ENCODE data around the gene SSBP3. TPM values are rescaled to one million over a fixed set of nuclear protein-coding genes. Genes with fewer than 3 reads are reported as not detected.
A peak's percentile ranks its signal among the peaks of the same experiment; 100 is the strongest.

Gene SSBP3
- total and polyA plus RNA-seq, 2 experiments from 2014 or later = 47.4 to 68.6 TPM

- H3K9me3 Mint-ChIP-seq = no peaks in the 10 kb centered on the region
- Histone ChIP-seq H3K4me2 (0 out of 2 replicates have a peak overlapping the region, but pooled peaks have one; percentile 38), H3K4me3 (no peak overlapping the region), H3K36me3 (ENCODE audit: insufficient read depth) (no peaks in the 10 kb centered on the region), H4K20me1 (replicated peaks; ENCODE audit: insufficient read depth) (0 out of 2 replicates have a peak, but pooled peaks cover 11% of the 10 kb centered on the region), H3K27ac (ENCODE audit: low read depth) (peak overlapping the region; percentile 94), H3K27me3 (ENCODE audit: insufficient read depth) (no peaks in the 10 kb centered on the region), H3K9me2 (ENCODE audit: insufficient read depth) (no peaks in the 10 kb centered on the region), H3F3A (replicated peaks; ENCODE audit: low read depth) (peaks cover 10% of the 10 kb centered on the region; the same call in 1 of the 2 replicates), H2AFZ (no peak overlapping the region), H3K4me1 (ENCODE audit: insufficient read depth) (peaks cover 73% of the 10 kb centered on the region), H3K79me2 (replicated peaks; ENCODE audit: insufficient read depth) (peaks cover 85% of the 10 kb centered on the region)
- ATAC-seq (no peak), DNase-seq (ENCODE audit: low spot score) (no peak)
- peaks cover 8% of the 10 kb centered on the region; the same call in 2 of the 3 replicates for H3K36me3 Mint-ChIP-seq (ENCODE audit: low read depth)
- H3K27me3 Mint-ChIP-seq (ENCODE audit: insufficient read depth, low read depth, poor library complexity) = peaks cover 8% of the 10 kb centered on the region
- H3K27ac Mint-ChIP-seq = peak overlapping the region; percentile 12; the same call in 1 of the 2 replicates
- no peak overlapping the region for H3K4me3 Mint-ChIP-seq
- TF ChIP-seq ZNF331 (CRISPR knock-in tag; IDR thresholded peaks at IDR 0.05; ENCODE audit: low read depth) (no peak), EZH2 (IDR thresholded peaks at IDR 0.05; ENCODE audit: low read depth, unreplicated experiment) (no peak), CREB1 (CRISPR knock-in tag; IDR thresholded peaks at IDR 0.05; ENCODE audit: low read depth) (no peak), NANOG (IDR thresholded peaks at IDR 0.05; ENCODE audit: borderline replicate concordance) (no peak), POLR2AphosphoS5 (IDR thresholded peaks at IDR 0.05; ENCODE audit: low read depth) (no peak), EZH2phosphoT487 (IDR thresholded peaks at IDR 0.05; ENCODE audit: unreplicated experiment) (no peak), ZNF114 (CRISPR knock-in tag; IDR thresholded peaks at IDR 0.05) (no peak), STAT1 (IDR thresholded peaks at IDR 0.05; ENCODE audit: unreplicated experiment) (no peak), JUNB (IDR thresholded peaks at IDR 0.05; ENCODE audit: unreplicated experiment) (no peak), ZNF462 (CRISPR knock-in tag; IDR thresholded peaks at IDR 0.05) (no peak)
- TF ChIP-seq, protein P1, sequence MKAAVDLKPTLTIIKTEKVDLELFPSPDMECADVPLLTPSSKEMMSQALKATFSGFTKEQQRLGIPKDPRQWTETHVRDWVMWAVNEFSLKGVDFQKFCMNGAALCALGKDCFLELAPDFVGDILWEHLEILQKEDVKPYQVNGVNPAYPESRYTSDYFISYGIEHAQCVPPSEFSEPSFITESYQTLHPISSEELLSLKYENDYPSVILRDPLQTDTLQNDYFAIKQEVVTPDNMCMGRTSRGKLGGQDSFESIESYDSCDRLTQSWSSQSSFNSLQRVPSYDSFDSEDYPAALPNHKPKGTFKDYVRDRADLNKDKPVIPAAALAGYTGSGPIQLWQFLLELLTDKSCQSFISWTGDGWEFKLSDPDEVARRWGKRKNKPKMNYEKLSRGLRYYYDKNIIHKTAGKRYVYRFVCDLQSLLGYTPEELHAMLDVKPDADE (IDR thresholded peaks at IDR 0.05) = no peak
- TF ChIP-seq, protein P2, sequence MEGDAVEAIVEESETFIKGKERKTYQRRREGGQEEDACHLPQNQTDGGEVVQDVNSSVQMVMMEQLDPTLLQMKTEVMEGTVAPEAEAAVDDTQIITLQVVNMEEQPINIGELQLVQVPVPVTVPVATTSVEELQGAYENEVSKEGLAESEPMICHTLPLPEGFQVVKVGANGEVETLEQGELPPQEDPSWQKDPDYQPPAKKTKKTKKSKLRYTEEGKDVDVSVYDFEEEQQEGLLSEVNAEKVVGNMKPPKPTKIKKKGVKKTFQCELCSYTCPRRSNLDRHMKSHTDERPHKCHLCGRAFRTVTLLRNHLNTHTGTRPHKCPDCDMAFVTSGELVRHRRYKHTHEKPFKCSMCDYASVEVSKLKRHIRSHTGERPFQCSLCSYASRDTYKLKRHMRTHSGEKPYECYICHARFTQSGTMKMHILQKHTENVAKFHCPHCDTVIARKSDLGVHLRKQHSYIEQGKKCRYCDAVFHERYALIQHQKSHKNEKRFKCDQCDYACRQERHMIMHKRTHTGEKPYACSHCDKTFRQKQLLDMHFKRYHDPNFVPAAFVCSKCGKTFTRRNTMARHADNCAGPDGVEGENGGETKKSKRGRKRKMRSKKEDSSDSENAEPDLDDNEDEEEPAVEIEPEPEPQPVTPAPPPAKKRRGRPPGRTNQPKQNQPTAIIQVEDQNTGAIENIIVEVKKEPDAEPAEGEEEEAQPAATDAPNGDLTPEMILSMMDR (conservative IDR thresholded peaks at IDR 0.05; ENCODE audit: low read depth in 2 of 2) = no peak
- peaks cover 69% of the 10 kb centered on the region for H3K4me1 Mint-ChIP-seq
Measured at GRCh38 chr1:54314696-54315095, 91.5 kb downstream of the SSBP3 start.
